Measurements from ENCODE around the gene ZNF862.

ZNF862 gene

GRCh38 chr7:149821191-149822148 is 16.7 kb upstream of the ZNF862 start:
- Histone ChIP-seq H2BK15ac (ENCODE audit: low read length) (peak overlapping the region; percentile 75), H2BK12ac (ENCODE audit: low read length) (no peak overlapping the region), H3K27ac (replicated peaks; ENCODE audit: low read length) (no peak overlapping the region), H3K23ac (ENCODE audit: low read depth, low read length, poor library complexity) (peak overlapping the region; percentile 68), H3K9me3 (replicated peaks in 1 of 2; ENCODE audit: control insufficient read depth in 2 of 2, insufficient read depth in 1 of 2, low read depth in 1 of 2, low read length in 2 of 2) (peaks cover 0 to 12% of the 10 kb centered on the region in 2 donors), H2BK120ac (ENCODE audit: low read depth, low read length) (no peak overlapping the region), H3K79me1 (ENCODE audit: low read depth, low read length) (peaks cover 6% of the 10 kb centered on the region), H3K4me1 (ENCODE audit: control insufficient read depth in 2 of 2, insufficient read depth in 1 of 2, low read depth in 1 of 2, low read length in 2 of 2) (no peaks in the 10 kb centered on the region), H3K14ac (ENCODE audit: low read length) (peak overlapping the region; percentile 31), H3K4me3 (ENCODE audit: low read length in 2 of 2) (no peak overlapping the region), H2AK5ac (ENCODE audit: low read depth, low read length) (peak overlapping the region; percentile 90), H4K91ac (ENCODE audit: low read depth, low read length, poor library complexity) (peak overlapping the region; percentile 64), H4K8ac (ENCODE audit: low read depth, low read length) (no peak overlapping the region), H3K27me3 (ENCODE audit: control insufficient read depth in 3 of 3, insufficient read depth in 3 of 3, low read depth in 1 of 3, low read length in 3 of 3) (peaks cover 0 to 32% (median 0%) of the 10 kb centered on the region in 3 experiments), H3K36me3 (replicated peaks in 1 of 2; ENCODE audit: control insufficient read depth in 2 of 2, insufficient read depth in 2 of 2, low read length in 2 of 2) (no peaks in the 10 kb centered on the region), H3K4me2 (ENCODE audit: insufficient read depth, low read length, poor library complexity, severe bottlenecking) (no peak overlapping the region), H3K18ac (ENCODE audit: low read length) (peak overlapping the region; percentile 76), H3K4ac (ENCODE audit: low read length) (no peak overlapping the region), H2BK5ac (ENCODE audit: low read length) (peak overlapping the region; percentile 24), H3K9ac (ENCODE audit: low read depth, low read length, poor library complexity) (peak overlapping the region; percentile 63), H2AFZ (ENCODE audit: low read length) (no peak overlapping the region)
- DNase-seq (ENCODE audit: low spot score): no peak
- WGBS, 2 donors (ENCODE audit: extremely low coverage in 2 of 2, insufficient read length in 2 of 2, insufficient replicate concordance in 1 of 2): no CpG with 5 or more reads among the region's 30 CpGs

DNA sequence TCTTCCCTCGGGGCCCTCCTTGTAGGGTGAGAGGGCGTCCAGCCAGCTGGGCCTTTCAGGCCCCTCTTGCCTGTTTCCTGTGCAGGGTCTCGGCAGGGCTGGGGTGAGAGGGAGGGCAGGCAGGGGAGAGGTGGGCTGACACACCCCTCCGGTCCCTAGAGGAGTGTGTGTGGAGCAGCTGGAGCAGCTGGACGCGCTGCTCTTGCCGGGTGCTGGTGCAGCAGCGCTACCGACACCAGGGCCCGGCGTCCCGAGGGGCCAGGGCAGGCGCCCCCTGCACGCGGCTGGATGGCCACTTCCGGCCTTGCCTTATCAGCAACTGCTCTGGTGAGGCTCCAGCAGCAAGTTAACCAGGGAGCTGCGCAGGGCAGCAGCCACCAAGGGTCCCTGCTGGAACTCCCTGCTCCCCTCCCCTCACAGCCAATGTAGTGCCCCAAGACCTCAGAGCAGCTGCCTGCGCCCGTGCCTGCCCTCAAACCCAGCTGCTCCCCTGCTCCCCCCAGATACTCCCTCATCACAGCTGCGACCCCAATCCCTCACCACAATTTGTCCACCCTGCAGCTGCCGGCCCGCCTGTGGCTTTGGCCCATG is 15.7 kb upstream of the ZNF862 start:
- no peak overlapping the region for H3K4ac ChIP-seq (ENCODE audit: low read length)
- no peak overlapping the region for H2BK12ac ChIP-seq (ENCODE audit: low read length)
- H3K79me1 ChIP-seq (ENCODE audit: low read depth, low read length): peaks cover 6% of the 10 kb centered on the region
- no CpG with 5 or more reads among the region's 22 CpGs for WGBS, 2 donors (ENCODE audit: extremely low coverage in 2 of 2, insufficient read length in 2 of 2, insufficient replicate concordance in 1 of 2)
- no peak overlapping the region for H3K23ac ChIP-seq (ENCODE audit: low read depth, low read length, poor library complexity)
- no peak overlapping the region for H3K14ac ChIP-seq (ENCODE audit: low read length)
- no peak overlapping the region for H4K91ac ChIP-seq (ENCODE audit: low read depth, low read length, poor library complexity)
- H3K9me3 ChIP-seq (replicated peaks in 1 of 2; ENCODE audit: control insufficient read depth in 2 of 2, insufficient read depth in 1 of 2, low read depth in 1 of 2, low read length in 2 of 2): peaks cover 0 to 12% of the 10 kb centered on the region in 2 donors
- H3K27me3 ChIP-seq (ENCODE audit: control insufficient read depth in 3 of 3, insufficient read depth in 3 of 3, low read depth in 1 of 3, low read length in 3 of 3): peaks cover 0 to 25% (median 0%) of the 10 kb centered on the region in 3 experiments
- H2BK120ac ChIP-seq (ENCODE audit: low read depth, low read length): no peak overlapping the region
- H3K4me3 ChIP-seq (ENCODE audit: low read length in 2 of 2): no peak overlapping the region
- H2BK5ac ChIP-seq (ENCODE audit: low read length): no peak overlapping the region
- H2BK15ac ChIP-seq (ENCODE audit: low read length): no peak overlapping the region
- H4K8ac ChIP-seq (ENCODE audit: low read depth, low read length): peak overlapping the region; percentile 43
- DNase-seq (ENCODE audit: low spot score): no peak
- no peak overlapping the region for H2AFZ ChIP-seq (ENCODE audit: low read length)
- H3K27ac ChIP-seq (replicated peaks; ENCODE audit: low read length): no peak overlapping the region
- peak overlapping the region; percentile 86 for H2AK5ac ChIP-seq (ENCODE audit: low read depth, low read length)
- no peaks in the 10 kb centered on the region for H3K4me1 ChIP-seq (ENCODE audit: control insufficient read depth in 2 of 2, insufficient read depth in 1 of 2, low read depth in 1 of 2, low read length in 2 of 2)
- peak overlapping the region; percentile 76 for H3K18ac ChIP-seq (ENCODE audit: low read length)
- H3K4me2 ChIP-seq (ENCODE audit: insufficient read depth, low read length, poor library complexity, severe bottlenecking): no peak overlapping the region
- H3K36me3 ChIP-seq (replicated peaks in 1 of 2; ENCODE audit: control insufficient read depth in 2 of 2, insufficient read depth in 2 of 2, low read length in 2 of 2): no peaks in the 10 kb centered on the region
- no peak overlapping the region for H3K9ac ChIP-seq (ENCODE audit: low read depth, low read length, poor library complexity)

DNA sequence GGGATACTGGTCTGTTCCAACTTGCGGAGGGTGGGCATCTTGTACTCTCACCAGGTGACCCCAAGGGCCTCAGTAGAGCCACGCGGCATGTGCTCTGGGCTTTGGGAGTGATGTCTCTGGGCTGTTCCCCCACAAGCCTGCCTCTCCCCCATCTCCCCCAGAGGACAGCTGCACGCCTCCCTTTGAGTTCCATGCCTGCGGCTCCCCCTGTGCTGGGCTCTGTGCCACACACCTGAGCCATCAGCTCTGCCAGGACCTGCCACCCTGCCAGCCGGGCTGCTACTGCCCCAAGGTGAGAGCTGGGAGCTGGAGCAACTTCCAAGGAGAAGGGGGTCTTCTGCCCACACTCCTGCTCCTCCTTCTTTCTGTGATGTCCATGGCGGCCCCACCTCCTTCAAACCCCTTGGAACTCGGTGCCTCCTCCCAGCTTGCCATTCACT is 15.0 kb upstream of the ZNF862 start:
- H2BK120ac ChIP-seq (ENCODE audit: low read depth, low read length): peak overlapping the region; percentile 47
- no peaks in the 10 kb centered on the region for H3K4me1 ChIP-seq (ENCODE audit: control insufficient read depth in 2 of 2, insufficient read depth in 1 of 2, low read depth in 1 of 2, low read length in 2 of 2)
- H3K9ac ChIP-seq (ENCODE audit: low read depth, low read length, poor library complexity): peak overlapping the region; percentile 70
- no peak for DNase-seq (ENCODE audit: low spot score)
- H3K27me3 ChIP-seq (ENCODE audit: control insufficient read depth in 3 of 3, insufficient read depth in 3 of 3, low read depth in 1 of 3, low read length in 3 of 3): peaks cover 0 to 23% (median 0%) of the 10 kb centered on the region in 3 experiments
- H3K18ac ChIP-seq (ENCODE audit: low read length): peak overlapping the region; percentile 76
- no peak overlapping the region for H3K4ac ChIP-seq (ENCODE audit: low read length)
- no peak overlapping the region for H4K91ac ChIP-seq (ENCODE audit: low read depth, low read length, poor library complexity)
- peaks cover 0 to 12% of the 10 kb centered on the region in 2 donors for H3K9me3 ChIP-seq (replicated peaks in 1 of 2; ENCODE audit: control insufficient read depth in 2 of 2, insufficient read depth in 1 of 2, low read depth in 1 of 2, low read length in 2 of 2)
- no peak overlapping the region for H2BK5ac ChIP-seq (ENCODE audit: low read length)
- no peaks in the 10 kb centered on the region for H3K36me3 ChIP-seq (replicated peaks in 1 of 2; ENCODE audit: control insufficient read depth in 2 of 2, insufficient read depth in 2 of 2, low read length in 2 of 2)
- H3K14ac ChIP-seq (ENCODE audit: low read length): no peak overlapping the region
- H3K23ac ChIP-seq (ENCODE audit: low read depth, low read length, poor library complexity): peak overlapping the region; percentile 80
- peak overlapping the region; percentile 86 for H2AK5ac ChIP-seq (ENCODE audit: low read depth, low read length)
- no CpG with 5 or more reads among the region's 8 CpGs for WGBS, 2 donors (ENCODE audit: extremely low coverage in 2 of 2, insufficient read length in 2 of 2, insufficient replicate concordance in 1 of 2)
- H3K4me2 ChIP-seq (ENCODE audit: insufficient read depth, low read length, poor library complexity, severe bottlenecking): no peak overlapping the region
- no peak overlapping the region for H2BK15ac ChIP-seq (ENCODE audit: low read length)
- H2AFZ ChIP-seq (ENCODE audit: low read length): no peak overlapping the region
- no peak overlapping the region for H4K8ac ChIP-seq (ENCODE audit: low read depth, low read length)
- no peak overlapping the region for H2BK12ac ChIP-seq (ENCODE audit: low read length)
- H3K79me1 ChIP-seq (ENCODE audit: low read depth, low read length): peaks cover 6% of the 10 kb centered on the region
- H3K4me3 ChIP-seq (ENCODE audit: low read length in 2 of 2): no peak overlapping the region
- H3K27ac ChIP-seq (replicated peaks; ENCODE audit: low read length): no peak overlapping the region
